GM12892 (cell line): Measurements from ENCODE around the gene PAFAH2.

ENCODE experiments used
- POLR2AphosphoS5 ChIP-seq: IDR thresholded peaks from 2 replicates; pipeline ENCODE4 v1.6.1; 2011; ENCODE audit warnings: low read depth, low read length, control low read depth
- TAF1 ChIP-seq: IDR thresholded peaks from 2 replicates; pipeline ENCODE4 v1.6.1; 2011; ENCODE audit warnings: low read depth, mild to moderate bottlenecking, control low read depth, low read length, borderline replicate concordance

DNA sequence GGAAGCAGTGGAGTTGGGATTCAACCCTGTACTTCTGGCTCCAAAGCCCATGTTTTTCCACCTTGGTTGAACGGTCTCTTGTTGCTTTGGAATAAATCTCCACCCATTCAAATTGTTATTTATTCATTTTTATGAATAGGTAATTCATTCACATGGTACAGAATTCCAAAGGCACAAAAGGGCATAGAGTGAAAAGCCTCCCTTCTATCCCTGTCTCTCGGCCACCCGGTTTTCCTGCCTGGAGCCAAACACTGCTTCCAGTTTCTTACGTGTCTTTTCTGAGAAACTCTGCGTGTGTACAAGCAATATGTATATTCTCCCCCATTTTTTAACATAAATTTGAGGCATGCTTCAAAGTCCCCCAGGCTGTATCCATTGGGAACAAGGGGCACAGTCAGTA is 27.7 kb upstream of the PAFAH2 start:
- TF ChIP-seq POLR2AphosphoS5, result no peak
- TF ChIP-seq TAF1, result no peak
